Fibroblast of lung (primary cell): ENCODE measurements around the gene C1orf185. TPM values are rescaled to one million over a fixed set of nuclear protein-coding genes. Genes with fewer than 3 reads are reported as not detected.
"Not testable (repeated sequence)": the region's sequence is repeated elsewhere in the genome, so short reads cannot be mapped to it uniquely, and the experiment has no call there.

Source experiments
- DNase-seq, 2 donors: peaks; one replicate each; pipeline versions ENCODE4 v3.0.0 to v3.0.0-alpha.2; 2010; ENCODE audit warnings: low read depth in 2 of 2
- H2AFZ ChIP-seq: 2 replicates; pipeline ENCODE4 v1.5.1; 2012; ENCODE audit warnings: low read length, control low read depth, inconsistent platforms
- H3K27ac ChIP-seq: 2 replicates; pipeline ENCODE4 v1.5.1; 2011; ENCODE audit warnings: low read length, control low read depth; ENCODE audit not compliant: insufficient read depth
- H3K27me3 ChIP-seq: 2 replicates; pipeline ENCODE4 v1.5.1; 2011; ENCODE audit warnings: mild to moderate bottlenecking, low read length; ENCODE audit not compliant: control insufficient read depth, insufficient read depth
- H3K36me3 ChIP-seq: 2 replicates; pipeline ENCODE4 v1.5.1; 2011; ENCODE audit warnings: low read length; ENCODE audit not compliant: control insufficient read depth, insufficient read depth
- H3K4me1 ChIP-seq: 2 replicates; pipeline ENCODE4 v1.5.1; 2011; ENCODE audit warnings: low read length; ENCODE audit not compliant: control insufficient read depth, insufficient read depth; ENCODE audit errors: extremely low read depth
- H3K4me2 ChIP-seq: 2 replicates; pipeline ENCODE4 v1.5.1; 2011; ENCODE audit warnings: low read length, control low read depth; ENCODE audit not compliant: insufficient read depth; ENCODE audit errors: extremely low read depth
- H3K4me3 ChIP-seq, 4 experiments: fragments of 200-600 bp in 1 of 4; sonication (generic) in 1 of 4; replicated peaks in 1 of 4; 2 replicates each; pipeline ENCODE4 v1.5.1; 2011 to 2016; ENCODE audit warnings: low read length in 4 of 4, low read depth in 3 of 4, mild to moderate bottlenecking in 3 of 4, control low read depth in 2 of 4, inconsistent platforms in 1 of 4, mixed read lengths in 1 of 4; ENCODE audit not compliant: insufficient read depth in 1 of 4; ENCODE audit errors: control extremely low read depth in 1 of 4
- H3K79me2 ChIP-seq: 2 replicates; pipeline ENCODE4 v1.5.1; 2012; ENCODE audit warnings: mild to moderate bottlenecking, low read length, inconsistent platforms; ENCODE audit not compliant: control insufficient read depth, insufficient read depth
- H3K9ac ChIP-seq: 2 replicates; pipeline ENCODE4 v1.5.1; 2011; ENCODE audit warnings: mild to moderate bottlenecking, low read length, control low read depth; ENCODE audit not compliant: insufficient read depth
- H3K9me3 ChIP-seq: 2 replicates; pipeline ENCODE4 v1.5.1; 2012; ENCODE audit warnings: low read depth, low read length; ENCODE audit not compliant: control insufficient read depth, insufficient read depth
- H4K20me1 ChIP-seq: 2 replicates; pipeline ENCODE4 v1.5.1; 2011; ENCODE audit warnings: low read length; ENCODE audit not compliant: control insufficient read depth, insufficient read depth; ENCODE audit errors: extremely low read depth
- CTCF ChIP-seq, 2 donors: IDR thresholded peaks in 1 of 2; conservative IDR thresholded peaks in 1 of 2; 1 replicate in 1 of 2; 2 replicates in 1 of 2; pipeline ENCODE4 v1.5.1; 2011 to 2012; ENCODE audit warnings: low read length in 2 of 2, control low read depth in 1 of 2, inconsistent platforms in 1 of 2, low read depth in 1 of 2, mild to moderate bottlenecking in 1 of 2
- EZH2 ChIP-seq: IDR thresholded peaks from 2 replicates; pipeline ENCODE4 v1.5.1; 2012; ENCODE audit warnings: low read length, control low read depth, mild to moderate bottlenecking; ENCODE audit errors: missing control alignments
- polyA plus RNA-seq, 2 donors: library from polyadenylated mRNA; depleted of rRNA in 1 of 2; stranded (reverse) in 1 of 2; unstranded in 1 of 2; fragments of >200 nt; gene quantifications; 2 replicates each; pipeline ENCODE4 v1.2.1, GENCODE V29; 2011 to 2012; ENCODE audit warnings: missing spikeins in 1 of 2
- total RNA-seq: library from RNA; depleted of rRNA; stranded (reverse); fragments of >200 nt; gene quantifications from 2 replicates; pipeline ENCODE4 v1.2.1, GENCODE V29; 2014

C1orf185 gene
- total and polyA plus RNA-seq, 2 donors (not counting 1 experiment from before 2014, with no cell fraction given), result not detected

GRCh38 chr1:51133045-51133444, 31.0 kb downstream of the C1orf185 start:
- Histone ChIP-seq H3K27ac (no peak overlapping the region), H2AFZ (no peak overlapping the region), H3K4me3 (no peak overlapping the region), H3K79me2 (no peaks in the 10 kb centered on the region), H3K4me1 (no peaks in the 10 kb centered on the region), H3K9ac (no peak overlapping the region), H3K36me3 (no peaks in the 10 kb centered on the region), H3K27me3 (no peaks in the 10 kb centered on the region), H3K4me2 (no peak overlapping the region), H4K20me1 (no peaks in the 10 kb centered on the region), H3K9me3 (no peaks in the 10 kb centered on the region)
- TF ChIP-seq EZH2 (no peak), CTCF (conservative IDR thresholded peaks at IDR 0.05 in 1 of 2, IDR thresholded peaks at IDR 0.05 in 1 of 2; ENCODE audit: low read depth in 1 of 2, low read length in 2 of 2) (no peak)
- DNase-seq, result no peak

GRCh38 chr1:51137696-51138095, 35.7 kb downstream of the C1orf185 start:
- not testable (repeated sequence) for H3K9ac ChIP-seq, DNase-seq, H3K4me1 ChIP-seq, H3K27ac ChIP-seq, H4K20me1 ChIP-seq, H3K9me3 ChIP-seq, H2AFZ ChIP-seq, H3K27me3 ChIP-seq, H3K36me3 ChIP-seq, H3K79me2 ChIP-seq, H3K4me3 ChIP-seq, H3K4me2 ChIP-seq

GRCh38 chr1:51139474-51139873, 37.4 kb downstream of the C1orf185 start:
- no peaks in the 10 kb centered on the region for H3K36me3 ChIP-seq
- no peak overlapping the region for H3K4me2 ChIP-seq
- no peak overlapping the region for H2AFZ ChIP-seq

More at GRCh38 chr1:51139474-51139873, 37.4 kb downstream of the C1orf185 start:
- H3K4me1 ChIP-seq, result no peaks in the 10 kb centered on the region
- TF ChIP-seq EZH2 (no peak), CTCF (conservative IDR thresholded peaks at IDR 0.05 in 1 of 2, IDR thresholded peaks at IDR 0.05 in 1 of 2; ENCODE audit: low read depth in 1 of 2, low read length in 2 of 2) (no peak)
- no peak overlapping the region for H3K27ac ChIP-seq
- peak in 1 of 2 donors; percentile 11 for DNase-seq
- H3K27me3 ChIP-seq, result no peaks in the 10 kb centered on the region
- H3K4me3 ChIP-seq, result no peak overlapping the region
- H4K20me1 ChIP-seq, result no peaks in the 10 kb centered on the region
- no peaks in the 10 kb centered on the region for H3K9me3 ChIP-seq
- H3K9ac ChIP-seq, result no peak overlapping the region
- no peaks in the 10 kb centered on the region for H3K79me2 ChIP-seq
